Gastroesophageal sphincter (tissue), 4 donors: Measurements from ENCODE around the gene RXRA. TPM values are rescaled to one million over a fixed set of nuclear protein-coding genes. Genes with fewer than 3 reads are reported as not detected.

Experiments
- ATAC-seq: fragments of 150-250 bp; one replicate; pipeline ENCODE4 v1.9.1; 2016; ENCODE audit warnings: mild to moderate bottlenecking, moderate library complexity
- H3K27ac ChIP-seq, 4 donors: fragments of 200-600 bp; sonication (generic) in 3 of 4; 1 replicate in 3 of 4; 2 replicates in 1 of 4; pipeline ENCODE4 v1.5.1; 2016 to 2019
- H3K27me3 ChIP-seq: fragments of 200-600 bp; sonication (generic); one replicate; pipeline ENCODE4 v1.5.1; 2019
- H3K36me3 ChIP-seq, 2 donors: fragments of 200-600 bp; sonication (generic); one replicate each; pipeline ENCODE4 v1.5.1; 2019; ENCODE audit warnings: control low read depth in 1 of 2
- H3K4me1 ChIP-seq, 3 donors: fragments of 200-600 bp; sonication (generic); 1 replicate in 2 of 3; 2 replicates in 1 of 3; pipeline ENCODE4 v1.5.1; 2016 to 2019; ENCODE audit warnings: control low read depth in 2 of 3
- H3K4me3 ChIP-seq, 2 donors: fragments of 200-600 bp; sonication (generic); one replicate each; pipeline ENCODE4 v1.5.1; 2019; ENCODE audit warnings: mild to moderate bottlenecking in 1 of 2, moderate library complexity in 1 of 2
- H3K9me3 ChIP-seq, 3 donors: fragments of 200-600 bp; sonication (generic); one replicate each; pipeline ENCODE4 v1.5.1; 2017 to 2019; ENCODE audit warnings: control low read depth in 2 of 3
- CTCF ChIP-seq, 4 experiments: fragments of 200-600 bp in 2 of 4; fragments of 450-650 bp in 2 of 4; sonication (generic) in 1 of 4; IDR thresholded peaks; one replicate each; pipeline ENCODE4 v1.5.1; 2017 to 2019; ENCODE audit warnings: antibody characterized with exemption in 4 of 4, mild to moderate bottlenecking in 2 of 4, moderate library complexity in 2 of 4
- EP300 ChIP-seq: sonication (generic); formaldehyde crosslinking; IDR thresholded peaks from one replicate; pipeline ENCODE4 v1.6.1; 2017; ENCODE audit warnings: antibody characterized with exemption, mild to moderate bottlenecking
- POLR2A ChIP-seq, 2 donors: fragments of 450-650 bp; IDR thresholded peaks; one replicate each; pipeline ENCODE4 v1.6.1; 2017; ENCODE audit warnings: antibody characterized with exemption in 2 of 2, mild to moderate bottlenecking in 2 of 2, moderate library complexity in 1 of 2
- POLR2AphosphoS5 ChIP-seq: sonication (generic); formaldehyde crosslinking; IDR thresholded peaks from one replicate; pipeline ENCODE4 v1.6.1; 2017; ENCODE audit warnings: antibody characterized with exemption
- WGBS, 2 donors: methylation state at CpG; one replicate each; pipeline ENCODE4 v1.1.5; 2018; ENCODE audit warnings: low coverage in 1 of 2; 5-methylcytosine and 5-hydroxymethylcytosine counted together
- total RNA-seq, 4 donors: library from RNA; depleted of rRNA; stranded (reverse); fragments of >200 nt; gene quantifications; one replicate each; pipeline ENCODE4 v1.1.0, GENCODE V29; 2016

The RXRA gene
- total RNA-seq, 4 donors from 2014 or later: 45.1 to 78.9 (median 55.3) TPM

- H3K27ac ChIP-seq: no peak overlapping the region
- peaks cover 0 to 18% (median 9%) of the 10 kb centered on the region in 3 donors for H3K4me1 ChIP-seq
- H3K36me3 ChIP-seq: no peaks in the 10 kb centered on the region
- H3K4me3 ChIP-seq: no peak overlapping the region
- H3K27me3 ChIP-seq: no peaks in the 10 kb centered on the region
- 73 to 76% methylated on average over 5 to 6 of the region's 35 CpGs for WGBS, 2 donors
- no peak for ATAC-seq
- TF ChIP-seq CTCF (IDR thresholded peaks at IDR 0.05) (no peak), POLR2A (IDR thresholded peaks at IDR 0.05) (no peak), POLR2AphosphoS5 (no peak), EP300 (no peak)
- H3K9me3 ChIP-seq: no peaks in the 10 kb centered on the region
These were observed 38.4 kb upstream of the RXRA start for GRCh38 chr9:134287591-134288491.

- 85% methylated on average over 4 of the region's 10 CpGs; no CpG with 5 or more reads in 1 of the 2 donors for WGBS, 2 donors
- Histone ChIP-seq H3K4me3 (no peak overlapping the region), H3K9me3 (no peaks in the 10 kb centered on the region), H3K27me3 (no peaks in the 10 kb centered on the region), H3K27ac (no peak overlapping the region), H3K36me3 (no peaks in the 10 kb centered on the region), H3K4me1 (peaks cover 0 to 17% (median 7%) of the 10 kb centered on the region in 3 donors)
- TF ChIP-seq POLR2A (IDR thresholded peaks at IDR 0.05) (no peak), EP300 (no peak), CTCF (IDR thresholded peaks at IDR 0.05) (no peak), POLR2AphosphoS5 (no peak)
- no peak for ATAC-seq
These were observed 37.5 kb upstream of the RXRA start for GRCh38 chr9:134288746-134289145.

DNA sequence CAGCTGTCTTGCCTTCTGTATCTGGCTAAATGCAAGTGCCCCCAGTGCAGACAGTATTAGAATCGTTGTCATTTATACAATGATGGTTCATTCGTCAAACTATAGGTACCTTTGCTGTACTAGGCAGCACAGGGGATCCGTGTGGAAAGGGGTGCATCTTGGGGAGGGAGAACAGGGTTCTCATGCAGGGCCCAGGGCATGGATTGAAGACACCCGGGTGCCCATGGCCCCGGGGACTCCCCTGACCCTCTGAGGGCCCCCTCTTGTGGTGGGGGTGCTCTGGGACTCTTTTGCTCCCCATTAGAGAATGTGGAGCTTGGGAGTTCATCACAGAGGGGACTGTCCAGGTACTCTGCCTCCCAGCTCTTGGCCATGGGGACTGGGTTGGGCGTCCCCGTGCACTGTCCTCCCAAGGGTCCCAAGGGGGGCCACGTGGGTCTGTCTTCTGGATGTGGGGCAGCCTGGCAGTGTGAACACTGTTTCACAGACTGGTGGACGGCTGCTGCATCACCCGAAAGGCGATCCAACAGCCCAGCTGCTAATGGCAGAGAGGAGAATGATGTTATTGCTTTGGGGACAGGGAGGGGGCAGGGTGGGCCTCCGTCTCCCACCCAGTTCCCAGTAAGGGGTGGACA is 36.9 kb upstream of the RXRA start:
- Histone ChIP-seq H3K4me1 (peaks cover 0 to 17% (median 5%) of the 10 kb centered on the region in 3 donors), H3K4me3 (no peak overlapping the region), H3K27me3 (no peaks in the 10 kb centered on the region), H3K9me3 (no peaks in the 10 kb centered on the region), H3K27ac (no peak overlapping the region), H3K36me3 (no peaks in the 10 kb centered on the region)
- ATAC-seq: no peak
- TF ChIP-seq EP300 (no peak), CTCF (IDR thresholded peaks at IDR 0.05) (no peak), POLR2A (IDR thresholded peaks at IDR 0.05) (no peak), POLR2AphosphoS5 (no peak)
- 94% methylated on average over 8 of the region's 12 CpGs; no CpG with 5 or more reads in 1 of the 2 donors for WGBS, 2 donors

DNA sequence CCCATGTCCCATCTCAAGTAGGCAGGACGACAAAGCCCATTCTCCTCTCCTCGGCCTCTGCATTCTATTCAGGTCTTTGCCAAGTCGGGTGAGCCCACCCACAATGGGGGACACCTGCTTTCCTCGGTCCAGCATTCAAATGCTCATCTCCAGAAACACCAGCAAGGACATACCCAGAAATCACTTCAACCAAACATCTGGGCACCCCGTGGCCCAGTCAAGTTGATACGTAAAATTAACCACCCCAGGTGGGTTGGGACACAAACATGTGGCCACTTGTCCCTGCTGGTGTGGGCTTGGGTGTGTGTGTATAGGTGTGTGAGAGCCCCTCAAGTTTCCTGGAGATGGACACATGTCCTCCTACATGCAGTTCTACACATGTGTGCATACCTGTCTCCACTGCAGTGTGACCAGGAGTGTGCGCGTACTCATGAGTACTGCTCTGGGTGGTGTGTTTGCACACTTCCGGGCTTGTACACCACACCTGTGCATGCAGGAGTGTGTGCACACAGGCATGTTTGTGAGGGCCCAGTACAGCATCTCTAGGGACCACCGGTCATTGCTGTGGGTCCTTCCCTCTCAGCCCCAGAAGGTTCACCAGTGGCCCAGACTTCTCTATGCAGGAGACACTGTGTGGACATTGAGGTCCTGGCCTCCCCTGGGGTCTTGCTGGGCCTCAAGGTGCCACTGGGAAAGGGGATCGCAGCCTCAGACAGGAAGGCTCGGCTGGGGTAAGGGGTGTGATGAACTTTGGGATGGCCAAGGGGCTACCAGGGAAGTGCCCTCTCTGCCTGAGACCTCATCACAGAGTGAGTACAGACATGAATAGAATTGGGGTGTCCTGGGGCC is 35.4 kb upstream of the RXRA start:
- no peaks in the 10 kb centered on the region for H3K36me3 ChIP-seq
- TF ChIP-seq POLR2A (IDR thresholded peaks at IDR 0.05) (no peak), POLR2AphosphoS5 (no peak), EP300 (no peak), CTCF (IDR thresholded peaks at IDR 0.05) (no peak)
- H3K4me3 ChIP-seq: no peak overlapping the region
- WGBS, 2 donors: 96 to 100% methylated on average over 1 to 4 of the region's 12 CpGs
- no peak overlapping the region for H3K27ac ChIP-seq
- peaks cover 0 to 19% (median 5%) of the 10 kb centered on the region in 3 donors for H3K4me1 ChIP-seq
- no peak for ATAC-seq
- no peaks in the 10 kb centered on the region for H3K27me3 ChIP-seq
- H3K9me3 ChIP-seq: no peaks in the 10 kb centered on the region
